COLO668 (cell line): ENCODE data around the gene PWWP2A.
"Not testable (repeated sequence)": the region's sequence is repeated elsewhere in the genome, so short reads cannot be mapped to it uniquely, and the experiment has no call there.

Source experiments
- DNase-seq: peaks from one replicate; lab custom pipeline; 2025; ENCODE audit not compliant: unreplicated experiment; lab: John Stamatoyannopoulos, UW

Gene PWWP2A

DNA sequence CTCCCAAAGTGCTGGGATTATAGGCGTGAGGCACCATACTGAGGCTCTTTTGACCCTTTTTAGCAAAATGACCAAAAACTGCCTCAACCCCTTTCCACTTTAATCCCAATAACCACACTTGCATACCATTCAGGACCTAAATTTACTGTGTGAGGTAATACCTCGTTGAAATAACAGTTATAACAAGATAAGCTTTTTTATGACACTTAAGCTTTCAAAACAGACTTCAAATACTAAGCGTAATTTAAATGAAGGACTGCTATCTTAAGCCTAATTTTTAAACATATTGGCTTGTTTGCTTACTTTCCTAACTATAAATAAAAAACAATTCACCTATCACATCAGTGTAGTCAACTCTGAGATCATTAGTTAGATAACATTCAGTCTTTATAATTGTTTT, 37.8 kb downstream of the PWWP2A start:
- DNase-seq, result no peak

DNA sequence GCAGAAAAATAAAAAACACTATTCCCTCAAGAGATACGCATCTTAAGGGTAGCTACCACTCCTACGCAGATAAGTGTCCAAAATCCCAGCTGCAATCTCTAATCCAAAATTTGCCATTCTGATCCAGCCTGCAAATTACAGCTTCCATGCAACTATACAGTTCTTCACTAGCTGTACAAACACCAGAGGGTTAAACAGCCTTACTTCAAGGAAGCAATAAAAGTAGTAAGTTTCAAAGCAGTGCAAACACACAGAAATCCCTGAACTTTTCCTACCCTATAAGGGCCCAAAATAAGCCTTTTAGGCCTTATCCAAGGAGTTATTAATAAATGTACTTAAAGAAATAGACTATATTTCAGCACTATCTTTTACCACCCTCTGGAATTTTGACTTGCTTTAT, 39.5 kb downstream of the PWWP2A start:
- no peak for DNase-seq

DNA sequence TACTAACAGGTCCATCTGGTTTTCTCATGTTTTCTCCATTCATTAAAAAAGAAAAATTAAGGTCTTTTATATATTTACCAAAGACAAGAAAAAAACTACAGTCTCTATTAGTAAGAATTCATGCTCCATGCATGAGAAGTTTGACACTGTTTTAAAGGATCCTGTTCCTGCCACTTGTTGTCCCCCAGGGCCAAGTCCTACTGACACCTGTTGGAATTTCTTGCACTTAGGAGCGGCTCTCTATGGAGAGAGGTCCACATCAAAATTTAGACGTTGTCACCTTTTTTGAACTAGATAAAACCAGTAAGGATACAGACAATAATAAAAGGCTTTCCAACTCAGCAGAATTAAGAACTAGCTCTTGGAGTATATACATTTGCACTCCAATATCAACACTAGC, 42.3 kb downstream of the PWWP2A start:
- no peak for DNase-seq

DNA sequence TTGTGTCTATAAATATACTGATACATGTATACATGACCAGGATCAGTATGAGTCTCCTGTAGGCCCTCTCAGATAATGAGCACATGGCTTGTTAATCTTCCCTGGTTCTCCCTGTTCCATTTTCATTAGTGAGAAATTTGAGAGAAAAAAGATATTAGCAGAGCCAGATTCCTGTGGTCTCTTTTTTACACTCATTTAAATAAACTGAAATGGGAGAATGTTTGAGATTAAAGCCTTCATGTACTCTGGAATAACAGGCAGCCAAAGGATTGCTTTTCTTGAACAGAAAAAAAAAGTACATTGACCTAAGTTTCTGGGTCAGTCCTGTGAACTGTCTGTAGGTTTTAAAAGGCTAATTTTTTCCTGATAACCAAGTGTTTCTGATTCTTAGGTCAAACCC, 44.2 kb downstream of the PWWP2A start:
- DNase-seq, result no peak

DNA sequence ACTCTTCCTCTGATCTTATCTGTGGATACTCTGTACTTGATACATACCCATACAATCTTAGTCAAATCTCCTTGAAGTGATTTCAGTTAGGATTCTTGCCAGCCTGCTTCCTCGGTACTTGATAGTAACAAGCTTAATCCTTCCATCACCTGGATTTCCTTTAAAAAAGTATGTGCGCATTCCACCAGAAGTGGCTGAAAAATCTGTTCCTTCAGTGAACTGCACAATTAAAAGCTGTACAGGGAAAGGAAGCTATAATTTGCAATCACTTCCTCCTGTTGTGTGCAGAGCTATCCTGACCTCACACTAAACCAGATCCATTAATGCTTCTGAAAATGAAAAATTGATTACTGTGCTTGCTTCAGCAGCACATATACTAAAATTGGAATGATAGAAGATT, 47.3 kb downstream of the PWWP2A start:
- no peak for DNase-seq

DNA sequence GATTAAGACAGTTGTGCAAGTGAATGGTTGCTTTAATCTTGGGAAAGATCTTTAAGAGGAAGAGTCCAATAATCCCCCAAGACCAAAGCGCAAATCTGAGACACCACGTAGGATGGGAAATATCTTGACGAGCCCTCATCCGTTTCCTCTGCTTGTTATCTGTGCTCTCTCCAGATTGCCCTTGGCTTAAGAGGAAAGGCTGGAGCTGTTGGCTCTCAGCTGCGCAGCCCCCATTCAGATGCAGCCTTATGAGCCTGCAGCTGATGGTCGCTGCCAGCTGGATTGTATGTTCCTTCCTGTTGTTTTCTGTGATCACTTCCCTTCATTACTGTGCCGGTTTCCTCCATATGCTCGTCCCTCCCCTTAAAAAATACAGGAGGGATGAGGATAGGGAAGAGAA, 47.7 kb downstream of the PWWP2A start:
- DNase-seq, result no peak

DNA sequence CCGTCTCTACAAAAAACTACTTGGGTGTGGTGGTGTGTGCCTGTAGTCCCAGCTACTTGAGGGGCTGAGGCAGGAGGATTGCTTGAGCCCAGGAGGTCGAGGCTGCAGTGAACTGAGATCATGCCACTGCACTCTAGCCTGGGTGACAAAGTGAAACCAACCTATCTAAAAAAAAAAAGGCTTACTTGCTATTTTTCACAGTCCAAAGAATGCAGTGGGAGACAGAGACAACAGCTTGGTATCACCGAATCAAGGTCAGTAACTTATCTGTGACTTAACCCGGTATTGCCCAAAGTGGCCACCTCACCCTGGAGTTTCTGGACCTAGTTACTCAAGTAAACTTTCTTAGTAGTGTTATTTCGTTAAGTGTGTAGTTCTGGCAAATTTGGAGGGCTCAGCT, 50.1 kb downstream of the PWWP2A start:
- DNase-seq, result not testable (repeated sequence)

DNA sequence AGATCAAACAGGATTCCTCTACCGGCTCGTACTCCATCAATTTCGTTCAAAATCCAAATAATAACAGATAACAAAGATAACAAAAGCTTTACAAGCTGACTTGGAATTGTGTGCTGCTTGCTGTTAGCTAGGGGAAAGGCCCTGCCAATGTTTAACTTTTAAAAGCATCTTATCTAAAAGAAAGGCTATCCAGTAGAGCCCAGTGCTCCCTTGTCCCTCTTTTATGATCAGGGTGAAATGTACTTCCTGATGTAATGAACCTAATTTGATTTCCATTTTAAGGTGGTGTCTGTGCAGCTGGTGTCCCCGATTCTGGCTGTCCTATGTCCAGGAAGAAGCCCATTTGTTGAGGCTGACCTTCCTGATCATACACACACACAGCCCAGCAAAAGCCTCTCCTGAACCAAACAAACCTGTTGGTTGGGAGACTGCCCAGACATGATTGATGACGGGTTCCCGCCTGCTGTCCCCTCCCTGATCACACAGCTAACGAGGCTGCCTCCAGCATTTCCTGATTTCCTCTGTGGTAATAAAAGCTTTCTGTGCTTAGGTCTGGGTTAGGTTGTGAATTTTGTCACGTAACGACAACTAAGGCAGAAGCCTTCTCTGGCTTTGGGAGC, 54.1 kb downstream of the PWWP2A start:
- DNase-seq, result no peak

DNA sequence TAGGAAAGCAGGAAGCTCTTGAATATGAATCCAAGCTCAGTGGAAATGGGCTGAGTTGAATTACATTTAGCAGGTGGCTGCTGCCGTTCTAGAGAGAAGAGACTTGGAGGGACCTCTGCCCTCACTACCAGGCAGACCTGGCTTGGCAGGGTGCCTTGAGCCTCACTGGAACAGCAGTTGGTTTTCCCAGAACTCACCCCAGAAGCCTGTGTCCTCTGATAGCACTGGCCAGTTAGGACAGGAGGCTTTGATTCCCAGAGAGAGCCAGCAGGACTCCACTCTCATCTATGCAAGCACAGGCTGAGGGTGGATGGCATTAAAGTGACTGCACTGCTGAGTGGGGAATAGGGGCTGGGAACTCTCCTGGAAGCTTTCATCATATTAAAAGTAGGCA, 54.8 kb downstream of the PWWP2A start:
- no peak for DNase-seq

DNA sequence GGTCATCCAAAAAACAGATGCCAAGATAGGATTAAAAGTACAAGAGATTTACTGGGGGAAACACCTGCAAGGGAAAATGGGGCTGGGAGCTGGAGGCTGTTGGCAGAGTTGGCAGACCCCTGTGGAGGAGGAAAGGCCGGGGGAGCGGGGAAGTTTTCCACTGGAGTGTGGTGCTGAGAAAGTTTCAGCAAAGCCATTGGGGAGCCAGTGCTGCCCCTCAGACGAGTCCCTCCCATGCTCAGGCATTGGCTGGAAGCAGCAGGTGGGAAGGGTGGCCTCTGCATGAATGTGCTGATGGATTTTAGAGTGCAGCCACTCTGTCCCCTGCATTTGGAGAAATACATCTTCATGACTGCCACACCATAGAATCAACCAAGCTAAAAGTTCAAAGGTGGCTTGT, 57.5 kb downstream of the PWWP2A start:
- no peak for DNase-seq

DNA sequence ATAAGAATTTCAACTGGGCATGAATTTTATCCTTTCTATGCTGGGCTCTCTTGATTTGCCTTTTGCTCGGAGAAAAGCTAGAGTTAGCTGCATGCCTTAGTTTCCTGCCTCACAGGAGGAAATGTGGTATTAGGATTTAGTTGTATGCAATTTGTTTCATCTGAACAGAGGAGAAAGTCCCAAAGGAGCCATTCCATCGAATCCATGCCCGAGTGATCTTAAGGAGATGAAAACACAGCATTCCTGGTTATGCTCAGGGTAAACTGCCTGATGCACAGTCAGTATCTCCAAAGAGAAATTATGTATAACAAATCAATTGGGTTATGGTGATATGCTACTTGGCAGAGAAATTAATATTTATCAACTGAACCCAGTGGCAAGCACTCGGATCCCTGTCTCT, 59.2 kb downstream of the PWWP2A start:
- DNase-seq, result no peak

DNA sequence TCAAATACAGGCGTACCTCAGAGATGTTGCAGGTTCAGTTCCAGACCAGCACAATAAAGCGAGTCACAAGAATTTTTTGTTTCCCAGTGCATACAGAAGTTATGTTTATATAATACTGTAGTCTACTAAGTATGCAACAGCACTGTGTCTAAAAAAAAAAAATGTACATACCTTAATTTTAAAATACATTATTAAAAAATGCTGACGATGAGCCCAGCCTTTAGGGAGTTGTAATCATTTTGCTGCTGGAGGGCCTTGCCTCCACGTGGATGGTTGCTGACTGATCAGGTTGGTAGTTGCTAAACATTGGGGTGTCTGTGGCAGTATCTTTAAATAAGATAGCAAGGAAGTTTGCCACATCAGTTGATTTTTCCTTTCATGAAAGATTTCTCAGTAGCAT, 62.0 kb downstream of the PWWP2A start:
- no peak for DNase-seq

DNA sequence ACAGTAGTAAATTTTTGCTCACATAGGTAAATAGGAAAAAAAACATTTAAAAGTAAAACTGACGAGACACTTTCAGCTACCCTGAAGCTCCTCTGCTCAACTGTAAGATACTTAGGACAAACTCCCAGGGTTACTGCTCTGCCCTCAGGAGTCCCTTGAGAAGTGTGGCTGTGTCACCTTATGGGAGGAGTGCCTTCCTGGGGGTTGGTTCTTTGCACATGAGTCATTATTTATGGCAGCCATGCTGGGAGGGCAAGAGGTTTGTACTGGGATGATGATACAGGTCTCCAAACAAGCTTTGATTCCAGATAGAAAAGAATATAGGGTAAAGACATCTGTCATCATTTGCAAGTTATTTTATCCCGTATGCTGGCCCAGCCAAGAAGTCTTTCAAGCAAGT, 64.4 kb downstream of the PWWP2A start:
- DNase-seq, result no peak

DNA sequence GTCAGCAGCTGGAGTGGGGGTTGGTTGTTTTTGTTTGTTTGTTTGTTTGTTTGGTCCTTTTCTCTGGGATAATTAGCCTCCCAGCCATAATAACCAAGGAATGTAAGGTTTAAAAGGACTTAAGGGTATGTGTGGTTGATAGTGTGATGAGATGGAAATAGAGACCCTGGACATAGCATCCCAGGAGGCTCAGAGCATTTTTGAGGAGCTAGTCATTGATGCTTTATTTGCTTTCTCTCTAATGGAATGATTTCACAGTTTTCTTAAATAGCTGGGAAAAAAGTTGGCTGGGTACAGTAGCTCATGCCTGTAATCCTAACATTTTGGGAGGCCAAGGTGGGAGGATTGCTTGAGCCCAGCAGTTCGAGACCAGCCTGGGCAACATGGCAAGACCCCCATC, 65.2 kb downstream of the PWWP2A start:
- no peak for DNase-seq

DNA sequence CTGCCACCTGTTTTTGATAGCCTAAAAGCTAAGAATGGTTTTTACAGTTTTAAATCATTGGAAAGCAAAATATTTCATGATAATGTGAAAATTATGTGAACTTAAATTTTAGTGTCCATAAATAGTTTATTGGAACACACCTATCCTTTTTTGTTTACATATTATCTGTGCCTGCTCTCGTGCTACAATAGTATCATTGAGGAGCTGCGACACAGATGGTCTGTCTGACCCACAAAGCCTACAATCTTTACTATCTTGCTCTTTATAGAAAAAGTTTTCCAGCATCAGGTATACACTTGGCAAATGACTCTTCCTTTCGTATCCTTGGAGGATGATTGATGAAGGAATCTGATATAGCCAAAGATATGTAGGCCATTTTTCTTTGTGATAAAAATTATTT, 70.2 kb downstream of the PWWP2A start:
- no peak for DNase-seq

DNA sequence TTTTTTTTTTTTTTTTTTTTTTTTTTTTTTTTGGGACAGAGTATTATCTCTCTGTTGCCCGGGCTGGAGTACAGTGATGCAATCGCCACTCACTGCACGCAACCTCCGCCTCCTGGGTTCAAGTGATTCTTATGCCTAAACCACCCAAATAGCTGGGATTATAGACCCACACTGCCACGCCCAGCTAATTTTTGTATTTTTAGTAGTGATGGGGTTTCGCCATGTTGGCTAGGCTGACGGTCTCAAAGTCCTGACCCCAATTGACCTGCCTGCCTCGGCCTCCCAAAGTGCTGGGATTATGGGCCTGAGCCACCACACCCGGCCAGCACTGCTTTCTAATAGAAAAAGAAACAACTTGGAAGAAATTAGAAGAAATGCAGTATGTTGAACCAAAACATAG, 71.1 kb downstream of the PWWP2A start:
- DNase-seq, result no peak

DNA sequence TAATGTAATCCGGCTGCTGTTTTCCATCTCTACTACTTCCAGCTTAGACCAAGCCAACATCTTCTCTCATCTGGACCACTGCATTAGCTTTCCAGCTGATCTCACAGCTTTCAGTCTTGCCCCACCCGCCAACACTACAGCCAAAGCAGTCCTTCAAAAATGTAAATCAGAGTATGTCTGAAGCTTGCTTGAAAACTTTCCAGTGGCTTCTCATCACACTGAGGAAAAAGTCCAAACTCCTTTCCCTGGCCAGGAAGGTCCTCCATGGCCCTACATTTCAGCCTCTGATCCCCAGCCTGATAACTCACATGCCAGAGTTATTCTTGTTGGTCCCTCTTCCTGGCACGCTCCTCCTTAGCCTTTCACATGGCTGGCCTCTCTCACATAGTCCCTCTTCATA, 71.8 kb downstream of the PWWP2A start:
- DNase-seq, result no peak

DNA sequence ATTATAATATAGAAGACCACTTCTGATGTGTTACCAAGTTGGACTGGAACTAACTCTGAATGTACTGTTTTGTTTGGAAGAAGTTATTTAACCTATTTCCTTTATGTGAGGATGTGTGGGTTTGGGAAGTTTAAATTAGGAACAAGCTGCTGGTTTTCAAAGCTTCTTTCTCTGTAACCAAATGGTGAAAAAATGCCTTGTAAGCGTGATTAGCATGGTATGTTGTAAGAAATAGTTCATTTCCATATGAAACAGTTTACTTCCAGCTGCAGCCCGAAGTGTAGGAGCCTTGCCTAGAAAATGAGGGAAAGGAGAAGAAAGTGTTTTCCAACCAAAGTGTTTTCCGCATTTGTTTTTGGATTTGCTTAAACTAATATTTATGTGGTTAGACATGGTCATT, 74.3 kb downstream of the PWWP2A start:
- DNase-seq, result no peak

DNA sequence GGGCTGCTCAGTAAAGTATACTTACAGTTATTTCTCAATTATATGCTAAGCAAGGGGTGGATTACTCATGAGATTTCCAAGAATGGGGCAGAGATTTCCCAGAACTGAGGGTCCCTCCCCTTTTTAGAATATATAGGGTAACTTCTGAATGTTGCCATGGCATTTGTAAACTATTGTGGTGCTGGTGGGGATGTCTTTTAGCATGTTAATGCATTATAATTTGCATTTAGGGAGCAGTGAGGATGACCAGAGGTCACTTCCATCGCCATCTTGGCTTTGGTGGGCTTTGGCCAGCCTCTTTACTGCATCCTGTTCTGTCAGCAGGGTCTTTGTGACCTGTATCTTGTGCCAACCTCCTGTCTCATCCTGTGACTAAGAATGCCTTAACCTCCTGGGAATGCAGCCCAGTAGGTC, 74.9 kb downstream of the PWWP2A start:
- DNase-seq, result no peak

DNA sequence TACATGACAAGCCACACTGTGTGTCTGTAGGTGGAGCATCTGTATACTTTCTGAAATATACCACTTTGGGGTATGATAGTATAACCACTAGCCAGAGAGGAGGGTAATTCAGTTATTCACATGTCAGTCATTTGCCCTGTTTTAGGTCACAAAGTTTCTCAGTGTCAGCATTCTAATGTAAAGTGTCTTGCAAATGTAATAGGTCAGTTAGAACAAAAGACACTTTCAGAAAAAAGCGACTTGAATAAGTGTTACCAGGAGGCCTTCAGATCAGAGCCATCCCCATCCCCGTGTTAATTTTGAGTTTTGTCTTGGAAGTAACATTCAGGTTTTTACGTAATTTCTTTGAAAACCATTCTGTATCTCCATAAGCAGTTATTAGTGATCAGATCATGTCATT, 76.6 kb downstream of the PWWP2A start:
- no peak for DNase-seq
